Cardiac fibroblast (primary cell): ENCODE measurements around the gene RPL39L.

Source experiments
- DNase-seq, 2 donors: peaks; one replicate each; pipeline versions ENCODE4 v3.0.0 to v3.0.0-alpha.2; 2010; ENCODE audit warnings: low read depth in 2 of 2
- H3K4me3 ChIP-seq, 2 donors: replicated peaks in 1 of 2; 1 replicate in 1 of 2; 2 replicates in 1 of 2; pipeline ENCODE4 v1.5.1; 2011; ENCODE audit warnings: low read depth in 2 of 2, low read length in 2 of 2, mild to moderate bottlenecking in 2 of 2, moderate library complexity in 1 of 2
- CTCF ChIP-seq: IDR thresholded peaks from one replicate; pipeline ENCODE4 v1.5.1; 2011; ENCODE audit warnings: low read depth, mild to moderate bottlenecking, low read length, inconsistent platforms

Gene RPL39L

DNA sequence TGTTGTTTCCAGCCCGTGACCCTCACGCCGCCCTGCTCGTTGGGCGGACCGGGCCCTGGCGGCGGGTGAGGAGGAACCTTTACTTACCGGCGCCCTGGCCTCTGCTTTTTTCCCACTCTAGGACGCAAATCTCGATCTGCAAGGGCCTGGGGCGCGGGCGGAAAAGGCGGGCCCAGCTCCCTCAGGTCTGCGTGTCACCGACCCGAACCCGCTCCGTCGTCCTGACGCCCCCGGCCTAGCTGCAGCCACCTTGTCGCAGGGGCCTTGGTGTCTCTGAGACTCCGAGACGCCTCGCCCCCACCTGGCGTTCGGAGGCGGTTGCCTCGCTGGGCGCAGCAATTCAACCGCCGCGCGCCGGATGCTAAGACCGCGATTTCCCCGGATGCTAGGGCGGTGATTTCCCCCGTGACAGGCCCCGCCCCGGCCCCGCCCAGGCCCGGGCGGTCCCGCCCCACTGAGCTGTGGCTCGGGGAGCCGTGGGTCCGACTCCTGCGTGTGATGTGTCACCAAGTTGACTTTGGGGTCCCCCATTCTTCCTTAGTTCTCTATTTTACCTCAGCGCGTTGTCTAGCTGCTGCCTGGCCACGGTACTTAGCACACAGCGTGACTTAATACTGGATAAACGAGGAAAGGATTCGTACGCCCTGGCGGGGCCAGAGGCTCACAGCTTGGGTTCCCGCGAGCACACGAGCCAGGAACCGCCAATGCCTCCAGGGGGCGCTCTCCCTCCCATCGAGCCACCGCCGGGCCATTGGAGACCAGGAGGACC lies at the start of gene RPL39L:
RPL39L (minus strand) TSS at position 371 of the 769 bp plus-strand sequence. CDS start 18,196 bp downstream, outside the sequence.
- DNase-seq = peak; percentile 87 to 89
- TF ChIP-seq CTCF = peak; percentile 97
- H3K4me3 ChIP-seq = peak within 1 kb of the TSS; percentile 70 to 72

- TF ChIP-seq CTCF = no peak
- no peak for DNase-seq
Observed at GRCh38 chr3:187188931-187189330, 49.6 kb upstream of the RPL39L start.

GRCh38 chr3:187186801-187187421 lies 47.6 kb upstream of the RPL39L start:
- DNase-seq = peak; percentile 85
- H3K4me3 ChIP-seq = no peak overlapping the region
- no peak for TF ChIP-seq CTCF

More at GRCh38 chr3:187188931-187189330, 49.6 kb upstream of the RPL39L start:
- no peak overlapping the region for H3K4me3 ChIP-seq

DNA sequence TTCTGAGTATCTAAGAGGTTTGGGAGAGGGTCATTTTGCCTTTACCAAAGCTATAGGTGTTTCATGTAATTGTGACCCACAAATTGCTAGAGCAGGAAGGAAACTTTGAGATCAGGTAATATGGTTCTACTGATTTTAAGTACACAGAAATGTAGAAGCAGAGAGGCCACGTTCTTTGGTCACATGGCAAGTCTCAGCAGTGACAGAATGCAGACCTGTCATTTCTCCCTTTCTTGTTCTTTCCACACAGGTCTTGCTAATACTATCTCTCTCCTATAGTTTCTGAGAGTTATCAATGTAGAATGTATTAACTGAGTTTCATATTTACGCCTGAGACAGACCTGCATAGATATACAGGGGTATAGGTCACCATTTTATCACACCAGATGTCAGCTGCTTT lies 47.1 kb upstream of the RPL39L start:
- TF ChIP-seq CTCF = no peak
- DNase-seq = no peak
- H3K4me3 ChIP-seq = no peak overlapping the region

DNA sequence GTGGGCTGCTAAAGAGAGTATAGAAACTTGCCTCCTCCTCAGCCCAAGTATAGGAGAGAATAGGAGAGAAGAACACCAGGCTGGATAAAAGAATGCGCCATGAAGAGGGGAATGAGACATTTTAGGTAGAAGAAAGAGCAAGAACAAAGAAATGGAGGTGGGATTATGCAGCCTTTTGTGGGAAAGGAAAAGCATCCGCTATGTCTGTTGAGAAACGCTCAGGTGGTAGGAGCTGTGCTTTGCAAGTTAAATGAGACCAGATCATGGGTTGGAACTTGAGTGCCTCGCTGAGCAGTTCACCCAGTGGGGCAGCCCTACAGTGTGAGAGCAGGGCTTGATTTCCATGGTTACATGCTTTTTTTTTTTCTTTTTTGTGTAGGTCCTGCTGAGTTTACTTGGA lies 46.5 kb upstream of the RPL39L start:
- H3K4me3 ChIP-seq = no peak overlapping the region
- DNase-seq = no peak
- TF ChIP-seq CTCF = no peak

DNA sequence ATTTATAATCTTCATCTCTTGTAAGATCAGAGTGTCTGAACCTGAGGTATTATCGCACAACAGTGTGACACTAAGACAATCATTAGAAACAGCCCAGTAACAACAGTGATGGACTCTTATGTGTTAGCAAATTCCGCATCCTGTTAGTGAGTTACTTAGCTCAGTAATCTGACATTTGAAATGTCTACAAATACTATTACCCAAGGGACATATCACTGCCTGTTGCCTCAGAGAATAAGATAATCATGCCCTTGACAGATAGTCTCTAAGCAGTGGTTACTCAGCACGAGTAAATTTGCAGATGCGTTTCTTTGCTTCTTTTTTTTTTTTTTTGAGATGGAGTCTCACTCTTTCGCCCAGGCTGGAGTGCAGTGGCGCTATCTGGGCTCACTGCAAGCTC lies 44.6 kb upstream of the RPL39L start:
- DNase-seq = peak; percentile 32 to 34
- no peak for TF ChIP-seq CTCF
- no peak overlapping the region for H3K4me3 ChIP-seq
